H1 (cell line): ENCODE data around the gene CLPSL2. TPM values are rescaled to one million over a fixed set of nuclear protein-coding genes. Genes with fewer than 3 reads are reported as not detected.

Experiments
- CTCF ChIA-PET: fragments of 300-600 bp; sonication (Branson Sonifier 250); formaldehyde crosslinking; loops from one replicate; lab custom pipeline; 2021; ENCODE audit not compliant: partially characterized antibody; lab: Charles Lee
- POLR2A ChIA-PET: fragments of 300-600 bp; sonication (Branson Sonifier 250); formaldehyde crosslinking; loops from one replicate; lab custom pipeline; 2021; ENCODE audit warnings: inconsistent platforms; ENCODE audit not compliant: partially characterized antibody; lab: Charles Lee
- DNase-seq, 2 experiments: peaks; one replicate each; pipeline versions ENCODE4 v3.0.0 to v3.0.0-alpha.2; 2010 to 2022; ENCODE audit warnings: low spot score in 2 of 2, low read depth in 1 of 2, mixed read lengths in 1 of 2
- FAIRE-seq: peaks from 2 replicates; lab custom pipeline; 2011; peaks lifted over from hg19 to GRCh38; lab: Jason Lieb, UNC
- H2AFZ ChIP-seq: 2 replicates; pipeline ENCODE4 v1.8.1; 2012; ENCODE audit warnings: low read length, inconsistent platforms
- H2AK5ac ChIP-seq: 2 replicates; pipeline ENCODE4 v1.6.1; 2013; ENCODE audit warnings: low read depth, low read length
- H2BK120ac ChIP-seq: replicated peaks from 2 replicates; pipeline ENCODE3; 2013; ENCODE audit warnings: low read depth, low read length, inconsistent platforms
- H2BK12ac ChIP-seq: 2 replicates; pipeline ENCODE4 v1.6.1; 2013; ENCODE audit warnings: low read depth, low read length
- H2BK15ac ChIP-seq: 2 replicates; pipeline ENCODE4 v1.6.1; 2013; ENCODE audit warnings: low read length
- H2BK20ac ChIP-seq: 2 replicates; pipeline ENCODE4 v1.6.1; 2013; ENCODE audit warnings: low read length
- H2BK5ac ChIP-seq: 2 replicates; pipeline ENCODE4 v1.6.1; 2013; ENCODE audit warnings: low read depth, low read length
- H3K14ac ChIP-seq: 2 replicates; pipeline ENCODE4 v1.6.1; 2013; ENCODE audit warnings: inconsistent platforms; ENCODE audit not compliant: insufficient read length
- H3K18ac ChIP-seq: 2 replicates; pipeline ENCODE4 v1.6.1; 2013; ENCODE audit warnings: low read length; ENCODE audit errors: extremely low read depth
- H3K23ac ChIP-seq: 2 replicates; pipeline ENCODE4 v1.6.1; 2013; ENCODE audit warnings: inconsistent platforms; ENCODE audit not compliant: insufficient read length
- H3K23me2 ChIP-seq: 2 replicates; pipeline ENCODE4 v1.6.1; 2013; ENCODE audit warnings: low read depth, low read length
- H3K27ac ChIP-seq: 2 replicates; pipeline ENCODE4 v1.6.1; 2011; ENCODE audit warnings: low read depth, low read length, inconsistent platforms
- H3K27me3 ChIP-seq, 4 experiments: replicated peaks in 1 of 4; 1 replicate in 1 of 4; 2 replicates in 3 of 4; pipeline versions ENCODE4 v1.6.1 to v1.8.1; 2011 to 2013; ENCODE audit warnings: low read length in 3 of 4, mild to moderate bottlenecking in 3 of 4, inconsistent platforms in 2 of 4, mixed read lengths in 2 of 4, moderate library complexity in 1 of 4; ENCODE audit not compliant: control insufficient read depth in 3 of 4, insufficient read depth in 3 of 4; ENCODE audit errors: extremely low read depth in 1 of 4
- H3K36me3 ChIP-seq, 4 experiments: 2 replicates each; pipeline versions ENCODE4 v1.6.1 to v1.8.1; 2011 to 2013; ENCODE audit warnings: mild to moderate bottlenecking in 4 of 4, low read length in 3 of 4, moderate library complexity in 2 of 4, control low read depth in 1 of 4, inconsistent platforms in 1 of 4; ENCODE audit not compliant: insufficient read depth in 4 of 4, control insufficient read depth in 2 of 4
- H3K4ac ChIP-seq: replicated peaks from 2 replicates; pipeline ENCODE3; 2013; ENCODE audit warnings: low read length, low read depth, mixed read lengths, inconsistent platforms; ENCODE audit not compliant: insufficient read length
- H3K4me1 ChIP-seq, 4 experiments: replicated peaks in 1 of 4; 1 replicate in 1 of 4; 2 replicates in 3 of 4; pipeline versions ENCODE4 v1.6.1 to v1.8.1; 2011 to 2013; ENCODE audit warnings: low read length in 3 of 4, inconsistent platforms in 2 of 4, mixed read lengths in 1 of 4; ENCODE audit not compliant: insufficient read depth in 4 of 4, control insufficient read depth in 3 of 4
- H3K4me2 ChIP-seq, 2 experiments: 2 replicates each; pipeline versions ENCODE4 v1.6.1 to v1.8.1; 2011 to 2013; ENCODE audit warnings: low read depth in 2 of 2, low read length in 2 of 2, control low read depth in 1 of 2, inconsistent platforms in 1 of 2, mild to moderate bottlenecking in 1 of 2; ENCODE audit not compliant: insufficient read depth in 1 of 2
- H3K4me3 ChIP-seq, 4 experiments: fragments of 200-600, 300-600 bp in 1 of 4; sonication (generic), shearing (Covaris generic), sonication (Bioruptor Twin) in 1 of 4; 2 replicates each; pipeline versions ENCODE4 v1.5.1 to v1.8.1; 2011 to 2016; ENCODE audit warnings: low read length in 4 of 4, low read depth in 3 of 4, control low read depth in 2 of 4, inconsistent platforms in 2 of 4, mild to moderate bottlenecking in 2 of 4, mixed read lengths in 1 of 4, moderate library complexity in 1 of 4; ENCODE audit not compliant: insufficient read depth in 2 of 4; ENCODE audit errors: extremely low read depth in 1 of 4
- H3K56ac ChIP-seq: replicated peaks from 2 replicates; pipeline ENCODE3; 2013; ENCODE audit warnings: low read depth, mild to moderate bottlenecking, mixed read lengths, low read length, inconsistent platforms; ENCODE audit not compliant: insufficient read length
- H3K79me1 ChIP-seq: 2 replicates; pipeline ENCODE4 v1.6.1; 2013; ENCODE audit warnings: low read depth, low read length, control low read depth
- H3K79me2 ChIP-seq, 2 experiments: 2 replicates each; pipeline versions ENCODE4 v1.6.1 to v1.8.1; 2012 to 2013; ENCODE audit warnings: low read length in 2 of 2, mild to moderate bottlenecking in 2 of 2, inconsistent platforms in 1 of 2; ENCODE audit not compliant: insufficient read depth in 2 of 2, control insufficient read depth in 1 of 2
- H3K9ac ChIP-seq, 4 experiments: replicated peaks in 1 of 4; 1 replicate in 1 of 4; 2 replicates in 3 of 4; pipeline versions ENCODE4 v1.6.1 to v1.8.1; 2011 to 2013; ENCODE audit warnings: low read depth in 3 of 4, low read length in 3 of 4, control low read depth in 2 of 4, mild to moderate bottlenecking in 2 of 4, moderate library complexity in 2 of 4, inconsistent platforms in 1 of 4; ENCODE audit errors: extremely low read depth in 1 of 4
- H3K9me3 ChIP-seq, 2 experiments: 2 replicates each; pipeline versions ENCODE4 v1.6.1 to v1.8.1; 2012 to 2013; ENCODE audit warnings: mild to moderate bottlenecking in 2 of 2, moderate library complexity in 2 of 2, control low read depth in 1 of 2, inconsistent platforms in 1 of 2, low read depth in 1 of 2, low read length in 1 of 2, mixed read lengths in 1 of 2; ENCODE audit not compliant: insufficient read depth in 2 of 2
- H4K20me1 ChIP-seq, 2 experiments: replicated peaks in 1 of 2; 2 replicates each; pipeline versions ENCODE3 to v1.8.1; 2011 to 2013; ENCODE audit warnings: inconsistent platforms in 2 of 2, low read length in 2 of 2, mild to moderate bottlenecking in 1 of 2; ENCODE audit not compliant: insufficient read depth in 2 of 2, control insufficient read depth in 1 of 2
- H4K5ac ChIP-seq: 2 replicates; pipeline ENCODE4 v1.6.1; 2013; ENCODE audit warnings: low read length, low read depth, mixed read lengths, inconsistent platforms; ENCODE audit not compliant: insufficient read length
- H4K8ac ChIP-seq: 2 replicates; pipeline ENCODE4 v1.8.0; 2013; ENCODE audit warnings: mild to moderate bottlenecking, moderate library complexity, low read length, inconsistent platforms; ENCODE audit not compliant: insufficient read depth; ENCODE audit errors: extremely low read depth
- H4K91ac ChIP-seq: replicated peaks from 2 replicates; pipeline ENCODE3; 2013; ENCODE audit warnings: low read length, mixed read lengths, inconsistent platforms; ENCODE audit not compliant: insufficient read length
- CEBPB ChIP-seq: IDR thresholded peaks from 2 replicates; pipeline ENCODE4 v1.6.1; 2012; ENCODE audit warnings: low read depth, low read length
- CTBP2 ChIP-seq: IDR thresholded peaks from 2 replicates; pipeline ENCODE4 v1.7.0; 2011; ENCODE audit warnings: borderline replicate concordance, mild to moderate bottlenecking, moderate library complexity, mixed read lengths, low read length; ENCODE audit not compliant: insufficient read depth, insufficient read length
- GTF2F1 ChIP-seq: IDR thresholded peaks from 2 replicates; pipeline ENCODE4 v1.6.1; 2012; ENCODE audit warnings: low read depth, low read length, improper control_type of control experiment, borderline replicate concordance
- KDM4A ChIP-seq: IDR thresholded peaks from one replicate; pipeline ENCODE4 v1.7.1; 2012; ENCODE audit warnings: low read depth, mild to moderate bottlenecking, moderate library complexity, low read length, inconsistent platforms; ENCODE audit not compliant: severe bottlenecking
- POLR2AphosphoS5 ChIP-seq: IDR thresholded peaks from 2 replicates; pipeline ENCODE4 v1.6.1; 2011; ENCODE audit warnings: low read depth, low read length
- SUZ12 ChIP-seq: fragments of 200-600 bp; sonication (generic); IDR thresholded peaks from 2 replicates; pipeline ENCODE4 v1.6.1; 2012; ENCODE audit warnings: mild to moderate bottlenecking, inconsistent platforms, low read length, moderate library complexity, mixed read lengths
- WGBS, 2 experiments: shearing (Covaris generic) in 1 of 2; methylation state at CpG; one replicate each; pipeline versions ENCODE4 v1.1.6 to v1.1.7; 2013 to 2015; ENCODE audit warnings: low lambda C conversion rate in 2 of 2, mixed read lengths in 2 of 2, inconsistent platforms in 1 of 2, low coverage in 1 of 2, missing lambda C conversion rate in 1 of 2; ENCODE audit not compliant: insufficient replicate concordance in 2 of 2, insufficient coverage in 1 of 2, insufficient read length in 1 of 2; ENCODE audit errors: extremely low coverage in 1 of 2, missing lambda C conversion rate in 1 of 2; 5-methylcytosine and 5-hydroxymethylcytosine counted together
- polyA plus RNA-seq, 7 experiments: library from polyadenylated mRNA; depleted of rRNA in 3 of 7; stranded (reverse) in 5 of 7; unstranded in 2 of 7; fragments of >200 nt in 5 of 7; fragments of 200-250 nt in 2 of 7; gene quantifications; 1 replicate in 5 of 7; 2 replicates in 1 of 7; 4 replicates in 1 of 7; pipeline versions ENCODE4 v1.2.1 to v1.2.3, GENCODE V29; 2011 to 2013; ENCODE audit warnings: missing spikeins in 2 of 7, mixed read lengths in 2 of 7
- total RNA-seq: library from RNA; stranded (reverse); fragmentation: NEBNext Ultra II Directional; extraction: Animal tissue kit (Norgen Biotek cat#: 25700); gene quantifications from 2 replicates; pipeline ENCODE4 v1.2.1, GENCODE V29; 2021

CLPSL2 gene
- total and polyA plus RNA-seq, 2 of the 8 experiments (the other 6 are each of a cell fraction or from before 2014, with no cell fraction given): 1.4 to 3.4 TPM

DNA sequence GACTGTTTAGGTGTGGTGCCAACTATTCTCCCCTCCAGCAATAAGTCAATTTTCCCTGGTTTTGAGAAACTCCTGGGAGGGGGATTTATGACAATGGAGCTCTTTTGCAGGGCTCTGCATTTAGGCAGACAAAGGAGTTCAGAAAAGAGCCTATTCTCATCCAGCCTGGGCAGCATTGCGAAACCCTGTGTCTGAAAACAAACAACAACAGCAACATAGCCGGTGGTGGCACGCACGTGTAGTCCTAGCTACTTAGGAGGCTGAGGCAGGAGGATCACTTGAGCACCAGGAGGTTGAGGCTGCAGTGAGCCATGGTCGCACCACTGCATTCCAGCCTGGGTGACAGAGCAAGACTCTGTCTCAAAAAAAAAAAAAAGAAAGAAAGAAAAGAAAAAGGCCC lies 14.3 kb downstream of the CLPSL2 start:
- H3K27ac ChIP-seq: no peak overlapping the region
- no peak for DNase-seq
- no peak overlapping the region for H4K8ac ChIP-seq
- TF ChIP-seq CEBPB (peak; percentile 62), GTF2F1 (no peak), KDM4A (no peak), SUZ12 (no peak), CTBP2 (no peak), POLR2AphosphoS5 (no peak)
- no peak overlapping the region for H2AFZ ChIP-seq
- H2BK120ac ChIP-seq: no peak overlapping the region
- H3K79me2 ChIP-seq: no peaks in the 10 kb centered on the region
- no peak overlapping the region for H2BK15ac ChIP-seq
- no peak overlapping the region for H3K14ac ChIP-seq
- H4K20me1 ChIP-seq: no peaks in the 10 kb centered on the region
- H2AK5ac ChIP-seq: no peak overlapping the region
- ChIA-PET POLR2A (interaction anchor here (0.7 to 1.0 kb wide), 2 partner anchors 26 to 27 kb away, joined by 3 to 6 read pairs; no protein-coding TSS in a partner anchor), CTCF (interaction anchor here (1.2 kb wide), 1 partner anchor 11 kb away, joined by 3 read pairs; no protein-coding TSS in a partner anchor)
- no peak overlapping the region for H2BK5ac ChIP-seq
- H4K91ac ChIP-seq: no peak overlapping the region
- H3K18ac ChIP-seq: no peak overlapping the region
- no peak overlapping the region for H3K56ac ChIP-seq
- 87% methylated on average over 5 of the region's 5 CpGs; no CpG with 5 or more reads in 1 of the 2 experiments for WGBS, 2 experiments
- no peaks in the 10 kb centered on the region for H3K27me3 ChIP-seq
- H3K4me1 ChIP-seq: peaks cover 0 to 5% (median 0%) of the 10 kb centered on the region in 4 experiments; a peak in 2 of 7 replicates
- H3K9me3 ChIP-seq: no peaks in the 10 kb centered on the region
- no peak overlapping the region for H3K4me3 ChIP-seq
- no peak for FAIRE-seq
- H3K23ac ChIP-seq: no peak overlapping the region
- H3K23me2 ChIP-seq: no peaks in the 10 kb centered on the region
- H2BK12ac ChIP-seq: no peak overlapping the region
- H3K9ac ChIP-seq: no peak overlapping the region
- H3K4ac ChIP-seq: no peak overlapping the region
- H4K5ac ChIP-seq: no peak overlapping the region
- H3K4me2 ChIP-seq: no peak overlapping the region
- H2BK20ac ChIP-seq: no peak overlapping the region
- no peaks in the 10 kb centered on the region for H3K36me3 ChIP-seq
- no peaks in the 10 kb centered on the region for H3K79me1 ChIP-seq
